ENCODE data around the gene MGST3.
"Not testable (repeated sequence)": the region's sequence is repeated elsewhere in the genome, so short reads cannot be mapped to it uniquely, and the experiment has no call there.

Gene MGST3

GRCh38 chr1:165701922-165702321 is 70.9 kb downstream of the MGST3 start:
- DNase-seq: not testable (repeated sequence)

- no peak for DNase-seq
Observed at GRCh38 chr1:165703648-165704047, 72.6 kb downstream of the MGST3 start.

Measured in cortex of kidney (tissue), 1 donor.